T-helper 17 cell (primary cell): ENCODE data around the gene IPO8. TPM values are rescaled to one million over a fixed set of nuclear protein-coding genes. Genes with fewer than 3 reads are reported as not detected.

ENCODE experiments used
- ATAC-seq: fragments of 150-1000 bp; cut with Tn5 transposase; 2 replicates; pipeline ENCODE4 v1.10.0; 2021; ENCODE audit warnings: mild to moderate bottlenecking, moderate library complexity
- DNase-seq, 3 donors: peaks; one replicate each; pipeline versions ENCODE4 v3.0.0 to v3.0.0-alpha.2; 2020 to 2021
- H3K9me3 ChIP-seq: one replicate; pipeline ENCODE4 v1.7.0; 2013; ENCODE audit warnings: low read length, mild to moderate bottlenecking; ENCODE audit not compliant: control insufficient read depth, poor library complexity, severe bottlenecking
- H3K27ac Mint-ChIP-seq: one replicate; pipeline ENCODE4 v1.8.0; 2022; ENCODE audit warnings: mild to moderate bottlenecking, moderate library complexity, mixed read lengths
- H3K27me3 Mint-ChIP-seq: one replicate; pipeline ENCODE4 v1.8.0; 2022; ENCODE audit warnings: mixed read lengths
- H3K36me3 Mint-ChIP-seq: one replicate; pipeline ENCODE4 v1.8.0; 2022; ENCODE audit warnings: low read depth, mixed read lengths
- H3K4me1 Mint-ChIP-seq: one replicate; pipeline ENCODE4 v1.8.0; 2022; ENCODE audit warnings: mild to moderate bottlenecking, mixed read lengths
- H3K4me3 Mint-ChIP-seq: one replicate; pipeline ENCODE4 v1.8.0; 2022; ENCODE audit warnings: mild to moderate bottlenecking, moderate library complexity, mixed read lengths
- total RNA-seq, 4 donors: library from RNA in 2 of 4; stranded (reverse) in 2 of 4; gene quantifications; one replicate each; pipeline ENCODE4 v1.2.3 and lab custom pipeline; 2022 to 2026

The IPO8 gene
- total RNA-seq, 2 donors from 2014 or later = 27.4 to 28.0 TPM

DNA sequence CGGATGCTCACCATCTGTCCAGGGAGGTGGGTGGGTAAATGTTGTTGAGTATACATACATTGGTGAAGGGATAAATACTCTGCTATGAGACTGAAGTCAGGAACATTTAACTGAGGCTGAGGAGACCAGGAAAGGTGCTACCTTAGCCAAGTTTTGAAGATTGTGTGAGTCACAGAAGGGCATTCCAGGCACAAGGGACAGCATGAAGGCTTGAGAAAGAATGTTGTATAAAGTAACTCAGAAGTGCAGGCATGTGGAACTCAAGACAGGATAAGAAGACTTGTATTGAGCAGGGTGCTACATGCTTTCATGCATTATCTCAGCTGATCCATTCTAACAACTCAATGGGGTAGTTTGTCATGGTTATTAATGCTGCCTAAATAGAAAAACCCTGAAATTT is 112.7 kb downstream of the IPO8 start:
- no peak for ATAC-seq
- Mint-ChIP-seq H3K36me3 (no peaks in the 10 kb centered on the region), H3K4me3 (no peak overlapping the region), H3K27ac (no peak overlapping the region), H3K27me3 (no peaks in the 10 kb centered on the region), H3K4me1 (peaks cover 2% of the 10 kb centered on the region)
- DNase-seq = no peak
- no peaks in the 10 kb centered on the region for H3K9me3 ChIP-seq

DNA sequence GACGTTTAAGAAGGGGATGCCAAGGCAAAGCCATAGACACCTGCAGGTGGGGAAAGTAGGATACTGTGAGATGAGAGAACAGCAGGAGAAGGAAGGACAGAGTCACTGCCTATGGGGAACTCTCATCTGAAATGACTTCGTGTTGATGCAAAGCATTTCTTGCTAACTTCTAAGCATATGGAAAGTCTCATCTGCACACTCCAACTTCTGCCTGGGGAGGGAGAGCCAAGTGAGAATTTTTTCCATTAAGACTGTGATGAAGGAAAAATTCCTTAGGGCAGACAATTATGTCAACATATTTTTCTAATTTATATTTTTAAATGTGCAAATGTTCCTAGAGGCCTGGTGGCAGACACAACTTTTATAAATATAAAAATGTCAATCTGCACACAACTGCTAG is 115.3 kb downstream of the IPO8 start:
- no peak overlapping the region for H3K4me3 Mint-ChIP-seq
- no peak for DNase-seq
- no peak for ATAC-seq
- H3K4me1 Mint-ChIP-seq = peaks cover 2% of the 10 kb centered on the region
- no peaks in the 10 kb centered on the region for H3K27me3 Mint-ChIP-seq
- H3K36me3 Mint-ChIP-seq = no peaks in the 10 kb centered on the region
- no peak overlapping the region for H3K27ac Mint-ChIP-seq
- no peaks in the 10 kb centered on the region for H3K9me3 ChIP-seq

Other genes with a start within 250 kb of the IPO8 start
- 10 to 100 TPM; 19.1 to 28.5 TPM for gene CAPRIN2, start 59.1 kb upstream of the IPO8 start, total RNA-seq
- gene TSPAN11, start 230.9 kb upstream of the IPO8 start, total RNA-seq = not detected